NCI-H82 (cell line): ENCODE data around the gene AKR1D1.
"Not testable (repeated sequence)": the region's sequence is repeated elsewhere in the genome, so short reads cannot be mapped to it uniquely, and the experiment has no call there.

Experiments used
- DNase-seq: peaks from one replicate; lab custom pipeline; 2025; lab: John Stamatoyannopoulos, UW

Gene AKR1D1, protein sequence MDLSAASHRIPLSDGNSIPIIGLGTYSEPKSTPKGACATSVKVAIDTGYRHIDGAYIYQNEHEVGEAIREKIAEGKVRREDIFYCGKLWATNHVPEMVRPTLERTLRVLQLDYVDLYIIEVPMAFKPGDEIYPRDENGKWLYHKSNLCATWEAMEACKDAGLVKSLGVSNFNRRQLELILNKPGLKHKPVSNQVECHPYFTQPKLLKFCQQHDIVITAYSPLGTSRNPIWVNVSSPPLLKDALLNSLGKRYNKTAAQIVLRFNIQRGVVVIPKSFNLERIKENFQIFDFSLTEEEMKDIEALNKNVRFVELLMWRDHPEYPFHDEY

DNA sequence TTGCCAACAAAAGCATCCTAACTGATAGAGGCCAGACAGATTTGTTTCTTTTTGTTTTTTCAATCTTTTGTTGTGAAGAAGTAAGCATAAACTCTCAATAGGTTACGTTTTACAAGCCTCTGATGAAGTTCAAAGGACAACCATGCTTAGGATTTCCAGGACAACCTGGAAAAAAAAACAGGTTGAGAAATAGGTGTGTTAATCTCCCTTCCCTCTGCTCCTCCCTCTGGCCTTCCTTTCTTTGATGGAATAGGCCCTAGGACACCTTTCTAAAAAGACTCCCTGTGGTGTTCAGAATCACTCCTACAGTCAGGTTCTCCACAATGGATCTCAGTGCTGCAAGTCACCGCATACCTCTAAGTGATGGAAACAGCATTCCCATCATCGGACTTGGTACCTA, at the start of gene AKR1D1:
TSS of gene AKR1D1 (plus strand) at position 264 of the 400 bp plus-strand sequence. CDS start at position 324, 60 bp downstream.
- no peak for DNase-seq

DNA sequence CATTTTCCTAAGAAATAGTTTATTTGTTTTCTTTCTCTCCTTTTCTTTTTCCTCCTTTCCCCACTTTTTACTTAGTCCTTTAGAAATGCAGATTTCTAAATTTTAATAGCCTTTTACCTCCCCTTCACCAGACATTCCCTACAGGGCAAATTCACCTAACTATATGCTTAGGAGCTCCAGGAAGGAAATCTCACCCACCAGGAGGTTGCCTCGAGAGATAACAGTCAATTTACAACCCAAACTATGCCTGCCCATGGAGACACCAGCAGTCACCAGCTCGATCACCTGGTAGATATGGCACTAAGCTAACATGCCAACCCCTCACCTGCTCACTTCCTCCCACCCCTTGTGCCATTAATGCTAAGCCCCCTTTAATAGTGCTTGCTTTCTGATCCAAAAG, 49.2 kb upstream of the AKR1D1 start:
- no peak for DNase-seq

DNA sequence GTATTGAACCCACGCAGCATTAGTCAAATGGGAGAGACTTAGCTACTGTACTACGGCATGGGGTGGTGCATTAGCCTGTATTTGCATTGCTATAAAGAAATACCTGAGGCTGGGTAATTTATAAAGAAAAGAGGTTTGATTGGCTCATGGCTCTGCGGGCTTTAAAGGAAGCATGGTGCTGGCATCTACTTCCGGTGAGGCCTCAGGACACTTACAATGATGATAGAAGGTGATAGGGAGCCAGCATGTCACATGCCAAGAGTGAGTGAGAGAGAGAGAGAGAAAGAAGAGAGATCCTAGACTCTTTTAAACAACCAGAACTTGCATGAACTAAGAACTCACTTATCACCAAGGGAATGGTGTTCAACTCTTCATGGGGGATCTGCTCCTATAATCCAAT, 47.1 kb upstream of the AKR1D1 start:
- no peak for DNase-seq

DNA sequence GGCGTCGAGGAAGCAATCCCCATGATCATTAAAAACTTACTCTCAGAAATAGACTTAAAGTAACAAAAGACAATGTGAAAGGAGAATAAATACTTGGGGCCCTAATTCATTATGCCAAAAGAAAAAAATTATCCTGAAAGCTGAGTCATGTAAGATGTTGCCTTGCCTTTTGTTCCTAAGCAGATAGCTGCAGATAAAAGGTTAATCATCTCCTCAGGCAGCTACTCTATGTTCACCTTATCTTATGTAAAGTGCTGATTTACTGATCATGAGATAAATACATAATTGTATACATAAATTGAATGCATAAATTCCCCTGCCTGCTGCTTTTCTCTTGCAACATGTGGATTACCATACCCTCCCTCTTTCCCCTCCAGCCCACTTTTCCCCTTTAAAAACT, 46.3 kb upstream of the AKR1D1 start:
- DNase-seq = no peak

DNA sequence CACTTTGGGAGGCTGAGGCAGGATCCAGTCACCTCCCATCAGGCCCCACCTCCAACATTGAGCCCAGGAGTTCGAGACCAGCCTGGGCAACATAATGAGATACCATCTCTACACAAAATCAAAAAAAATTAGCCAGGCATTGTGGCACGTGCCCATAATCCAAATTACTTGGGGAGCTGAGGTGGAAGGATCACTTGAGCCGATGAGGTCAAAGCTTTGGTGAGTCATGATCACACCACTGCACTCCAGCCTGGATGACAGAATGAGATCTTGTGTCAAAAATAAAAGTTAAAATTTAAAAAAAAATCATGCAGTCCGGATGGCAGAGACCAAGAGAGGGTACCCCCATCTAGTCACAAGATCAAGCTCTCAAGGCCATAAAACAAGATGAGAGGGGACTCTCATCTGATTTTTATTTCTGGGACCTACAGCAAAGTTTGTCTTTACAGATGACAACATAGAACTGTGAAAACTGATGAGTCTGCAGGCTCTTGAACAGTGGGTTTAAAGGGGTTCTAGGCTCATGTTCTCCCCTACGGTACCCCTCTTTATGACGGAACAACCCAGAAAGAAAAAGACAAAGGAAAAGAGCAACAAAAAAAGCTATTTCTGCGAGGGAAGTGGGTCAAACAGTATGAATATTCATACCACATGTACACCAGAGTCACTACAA, 45.4 kb upstream of the AKR1D1 start:
- no peak for DNase-seq

DNA sequence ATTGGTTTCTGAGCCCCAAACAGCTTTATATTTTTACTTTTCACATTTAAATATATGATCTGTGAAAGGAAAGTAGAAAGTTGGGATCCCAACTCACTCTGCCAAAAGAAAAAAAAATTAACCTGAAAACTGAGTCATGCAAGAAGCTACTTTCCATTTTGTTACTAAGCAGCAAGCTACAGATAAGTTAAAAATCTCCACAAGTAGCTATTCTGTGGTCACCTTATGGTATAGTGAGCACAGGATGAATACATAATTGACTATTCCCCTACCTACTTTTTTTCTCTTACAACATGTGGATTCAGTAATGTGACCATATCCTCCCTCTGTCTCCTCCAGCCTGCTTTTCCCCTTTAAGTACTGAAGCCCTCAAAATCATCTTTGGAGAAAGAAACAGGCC, 44.1 kb upstream of the AKR1D1 start:
- DNase-seq = no peak

DNA sequence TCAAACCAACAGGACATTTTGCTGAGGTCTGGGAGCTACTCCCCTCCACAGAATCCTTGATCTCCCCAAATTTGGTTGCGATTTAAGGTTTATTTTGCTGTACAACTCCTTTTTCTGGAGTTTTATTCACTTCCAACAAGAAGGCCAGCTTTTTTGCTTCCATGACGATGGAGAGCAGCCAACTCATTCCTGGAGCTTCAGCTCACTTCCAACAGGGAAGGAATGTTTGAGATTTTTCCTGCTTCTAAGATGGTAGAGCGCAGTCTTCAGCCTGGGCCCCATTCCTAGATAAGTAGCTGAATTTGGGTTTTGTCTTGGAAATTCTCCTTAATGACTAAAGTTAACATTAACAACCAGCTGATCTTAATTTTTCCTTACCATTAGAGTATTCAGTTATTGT, 43.5 kb upstream of the AKR1D1 start:
- DNase-seq = no peak

DNA sequence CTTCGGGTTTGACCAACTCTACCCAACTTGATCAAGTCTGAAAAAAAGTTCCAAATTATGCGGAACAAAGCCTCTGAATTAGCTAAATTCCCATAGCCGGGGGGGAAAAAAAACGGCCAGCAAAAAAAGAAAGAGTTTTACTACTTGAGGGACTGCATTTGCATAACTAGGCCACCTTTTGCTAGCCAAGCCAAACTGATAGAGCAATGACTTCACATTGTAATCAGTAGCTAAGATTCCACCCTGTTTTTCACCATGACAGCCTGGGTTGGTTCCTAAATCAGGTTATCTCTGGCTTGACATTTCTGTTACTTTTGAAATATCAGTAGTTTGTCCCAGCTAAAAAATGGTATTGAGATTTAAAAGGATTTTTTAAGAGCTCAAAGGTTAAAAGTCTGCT, 43.0 kb upstream of the AKR1D1 start:
- no peak for DNase-seq

DNA sequence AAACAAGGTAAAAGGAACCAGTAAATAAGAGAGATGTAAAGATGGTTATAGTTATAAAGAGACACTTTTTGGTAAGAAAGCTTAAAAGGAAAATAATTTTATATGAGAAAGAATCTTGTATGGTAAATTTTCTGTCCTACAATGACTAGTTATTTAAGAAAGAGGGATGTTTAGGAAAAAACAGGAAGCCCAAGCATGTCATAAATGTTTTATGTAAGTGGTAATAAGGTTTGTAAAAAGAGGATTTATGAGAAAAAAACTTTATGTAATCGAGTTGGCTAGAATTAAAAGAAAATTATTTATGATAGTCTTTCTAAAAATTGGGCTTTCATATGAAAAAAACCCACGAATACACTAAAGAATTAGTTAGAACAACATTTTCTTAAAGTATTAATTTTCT, 40.1 kb upstream of the AKR1D1 start:
- DNase-seq = no peak

DNA sequence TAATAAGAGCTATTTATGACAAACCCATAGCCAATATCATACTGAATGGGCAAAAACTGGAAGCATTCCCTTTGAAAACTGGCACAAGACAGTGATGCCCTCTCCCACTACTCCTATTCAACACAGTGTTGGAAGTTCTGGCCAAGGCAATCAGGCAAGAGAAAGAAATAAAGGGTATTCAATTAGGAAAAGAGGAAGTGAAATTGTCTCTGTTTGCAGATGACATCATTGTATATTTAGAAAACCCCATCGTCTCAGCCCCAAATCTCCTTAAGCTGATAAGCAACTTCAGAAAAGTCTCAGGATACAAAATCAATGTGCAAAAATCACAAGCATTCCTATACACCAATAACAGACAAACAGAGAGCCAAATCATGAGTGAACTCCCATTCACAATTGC, 36.2 kb upstream of the AKR1D1 start:
- not testable (repeated sequence) for DNase-seq

DNA sequence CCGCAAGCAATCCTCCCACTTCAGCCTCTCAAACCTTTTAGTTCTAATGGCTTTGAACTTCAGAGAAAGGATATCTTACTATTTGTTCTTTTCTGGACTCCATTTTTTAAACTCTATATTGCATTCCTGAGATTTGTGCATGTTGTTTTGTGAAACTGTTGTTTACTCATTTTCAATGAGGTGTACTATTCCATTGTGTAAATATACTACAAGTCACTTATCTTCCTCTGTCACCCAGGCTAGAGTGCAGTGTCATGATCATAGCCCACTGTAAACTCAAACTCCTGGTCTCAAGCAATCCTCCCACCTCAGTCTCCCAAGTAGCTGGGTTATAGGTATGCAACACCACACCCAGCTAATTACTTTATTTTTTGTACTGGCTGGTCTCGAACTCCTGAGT, 31.4 kb upstream of the AKR1D1 start:
- DNase-seq = no peak

DNA sequence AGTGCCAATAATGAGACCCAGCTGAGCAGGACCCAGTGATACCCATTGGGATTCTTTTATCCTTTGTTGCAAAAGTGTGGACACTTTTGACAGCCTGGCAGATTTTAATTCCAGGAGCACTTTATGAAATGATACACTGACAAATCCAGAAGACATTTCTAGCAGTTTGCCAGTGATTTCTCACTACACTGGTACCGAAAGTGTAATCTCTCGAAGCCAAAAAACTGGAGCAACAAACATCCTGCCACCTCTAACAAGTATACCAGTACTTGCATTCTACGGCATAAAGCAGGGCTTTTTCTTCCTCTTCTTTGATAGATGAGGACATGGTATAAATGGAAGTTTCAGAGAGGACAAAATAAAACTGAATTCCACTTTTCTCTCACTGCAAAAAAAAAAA, 28.4 kb upstream of the AKR1D1 start:
- no peak for DNase-seq

DNA sequence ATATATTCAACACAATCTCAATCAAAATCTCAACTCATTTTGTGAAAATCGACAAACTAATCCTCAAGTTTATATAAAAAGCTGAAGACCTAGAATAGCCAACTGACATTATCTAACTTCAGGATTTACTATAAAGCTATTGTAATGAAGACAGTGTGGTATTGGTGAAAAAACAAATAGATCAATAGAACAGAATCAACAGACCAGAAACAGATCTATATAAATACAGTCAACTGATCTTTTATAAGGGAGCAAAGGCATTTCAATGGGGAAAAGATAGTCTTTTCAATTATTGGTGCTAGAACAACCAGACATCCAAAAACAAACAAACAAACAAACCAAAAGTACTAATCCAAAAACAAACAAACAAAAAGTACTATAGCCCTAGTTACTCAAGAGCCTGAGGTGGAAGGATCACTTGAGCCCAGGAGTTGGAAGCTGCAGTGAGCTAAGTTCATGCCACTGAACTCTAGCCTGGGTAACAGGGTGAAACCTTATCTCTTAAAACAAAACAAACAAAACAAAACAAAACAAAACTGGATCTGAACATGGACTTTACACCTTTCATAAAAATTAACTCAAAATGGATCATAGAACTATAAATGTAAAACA, 26.6 kb upstream of the AKR1D1 start:
- DNase-seq = no peak

DNA sequence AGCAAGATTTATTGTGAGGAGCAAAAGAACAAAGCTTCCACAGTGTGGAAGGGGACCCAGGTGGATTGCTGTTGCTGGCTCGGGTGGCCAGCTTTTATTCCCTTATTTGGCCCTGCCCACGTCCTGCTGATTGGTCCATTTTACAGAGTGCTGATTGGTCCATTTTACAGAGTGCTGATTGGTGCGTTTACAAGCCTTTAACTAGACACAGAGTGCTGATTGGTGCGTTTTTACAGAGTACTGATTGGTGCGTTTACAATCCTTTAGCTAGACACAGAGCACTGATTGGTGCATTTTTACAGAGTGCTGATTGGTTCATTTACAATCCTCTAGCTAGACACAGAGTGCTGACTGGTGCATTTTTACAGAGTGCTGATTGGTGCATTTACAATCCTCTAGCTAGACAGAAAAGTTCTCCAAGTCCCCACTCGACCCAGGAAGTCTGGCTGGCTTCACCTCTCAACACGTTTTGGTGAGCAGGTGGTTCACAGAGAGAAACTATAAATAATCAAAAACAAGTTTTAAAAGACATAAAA, 24.5 kb upstream of the AKR1D1 start:
- not testable (repeated sequence) for DNase-seq

DNA sequence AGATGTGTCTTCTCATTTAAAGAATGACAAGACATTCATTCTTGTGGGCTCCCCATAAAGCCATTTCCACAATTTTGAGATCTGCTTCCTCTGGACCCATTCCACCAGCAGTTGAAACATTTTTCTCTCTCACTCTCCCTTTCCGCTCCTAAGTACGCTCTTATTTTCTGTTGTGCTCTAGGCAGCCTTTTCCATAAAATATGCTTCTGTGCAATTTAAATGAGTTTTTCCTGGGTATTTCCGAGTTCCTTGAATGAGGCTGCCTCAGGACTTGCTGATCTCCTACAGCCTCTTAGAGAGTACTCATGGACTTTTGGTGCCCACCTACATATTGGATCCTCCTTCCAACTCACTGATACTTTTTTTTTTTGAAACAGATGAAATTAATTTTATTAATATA, 23.6 kb upstream of the AKR1D1 start:
- no peak for DNase-seq

DNA sequence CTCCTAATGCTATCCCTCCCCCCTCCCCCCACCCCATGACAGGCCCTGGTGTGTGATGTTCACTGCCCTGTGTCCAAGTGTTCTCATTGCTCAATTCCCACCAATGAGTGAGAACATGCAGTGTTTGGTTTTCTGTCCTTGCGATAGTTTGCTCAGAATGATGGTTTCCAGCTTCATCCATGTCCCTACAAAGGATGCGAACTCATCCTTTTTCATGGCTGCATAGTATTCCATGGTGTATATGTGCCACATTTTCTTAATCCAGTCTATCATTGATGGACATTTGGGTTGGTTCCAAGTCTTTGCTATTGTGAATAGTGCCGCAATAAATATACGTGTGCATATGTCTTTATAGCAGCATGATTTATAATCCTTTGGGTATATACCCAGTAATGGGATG, 20.6 kb upstream of the AKR1D1 start:
- not testable (repeated sequence) for DNase-seq

DNA sequence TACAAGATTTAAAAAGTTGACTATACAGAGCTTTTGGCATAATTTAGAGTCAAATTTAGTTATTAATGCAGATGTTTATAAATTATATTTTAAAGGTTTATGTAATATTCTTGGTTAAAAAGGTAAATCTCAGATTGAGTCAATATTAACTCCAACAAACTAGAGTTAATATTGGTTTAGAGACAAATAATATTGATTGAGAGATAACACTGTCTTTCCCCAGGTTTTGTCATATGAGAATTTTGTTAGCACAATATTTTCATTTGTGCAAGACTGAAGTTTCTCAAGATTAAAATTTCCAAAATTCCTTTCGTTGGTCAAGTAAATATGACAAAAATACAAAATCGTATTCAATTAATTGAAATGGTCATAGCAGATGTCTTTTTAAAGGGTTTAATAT, 12.9 kb upstream of the AKR1D1 start:
- DNase-seq = no peak

DNA sequence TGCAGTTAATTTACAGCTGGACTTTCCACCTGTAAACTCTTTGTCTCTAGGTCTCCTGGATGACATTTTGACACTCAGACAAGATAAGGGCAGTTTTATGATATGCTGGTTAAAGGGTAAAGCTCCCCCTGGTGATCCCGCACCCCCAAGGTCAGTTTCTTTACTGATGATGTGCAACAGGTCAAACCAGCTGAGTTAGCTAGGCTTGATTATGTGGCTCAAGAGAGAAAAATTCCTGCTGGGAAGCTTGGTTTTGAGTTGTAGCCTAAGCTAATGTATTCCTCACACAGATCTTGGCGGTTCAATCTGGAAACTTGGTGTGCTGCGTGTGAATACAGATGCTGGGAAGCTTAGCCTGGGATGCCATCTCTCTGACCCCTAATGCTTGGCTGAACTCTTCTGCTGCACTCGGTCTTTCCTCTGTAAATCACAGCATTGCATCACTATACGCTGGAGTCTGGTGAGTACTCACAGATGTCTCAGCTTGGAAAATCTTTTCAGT, 11.4 kb upstream of the AKR1D1 start:
- no peak for DNase-seq

DNA sequence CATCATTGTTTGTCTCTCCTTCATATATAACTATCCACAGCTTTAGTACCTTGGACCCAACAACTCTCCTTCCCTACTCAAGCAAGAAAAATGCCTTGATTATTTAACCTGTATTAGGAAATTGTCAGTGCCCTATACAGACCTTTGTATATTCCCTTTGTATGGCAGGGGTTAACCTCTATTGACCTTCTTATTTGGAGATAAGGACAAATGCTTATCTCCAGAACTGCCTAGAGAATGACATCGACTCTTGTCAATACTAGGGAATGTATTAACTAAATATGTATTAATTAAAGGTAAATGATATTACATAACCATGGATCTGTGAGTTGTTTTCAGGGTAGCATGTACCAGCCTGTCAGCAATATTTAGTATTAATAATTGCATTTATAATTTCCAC, 10.4 kb upstream of the AKR1D1 start:
- DNase-seq = no peak

DNA sequence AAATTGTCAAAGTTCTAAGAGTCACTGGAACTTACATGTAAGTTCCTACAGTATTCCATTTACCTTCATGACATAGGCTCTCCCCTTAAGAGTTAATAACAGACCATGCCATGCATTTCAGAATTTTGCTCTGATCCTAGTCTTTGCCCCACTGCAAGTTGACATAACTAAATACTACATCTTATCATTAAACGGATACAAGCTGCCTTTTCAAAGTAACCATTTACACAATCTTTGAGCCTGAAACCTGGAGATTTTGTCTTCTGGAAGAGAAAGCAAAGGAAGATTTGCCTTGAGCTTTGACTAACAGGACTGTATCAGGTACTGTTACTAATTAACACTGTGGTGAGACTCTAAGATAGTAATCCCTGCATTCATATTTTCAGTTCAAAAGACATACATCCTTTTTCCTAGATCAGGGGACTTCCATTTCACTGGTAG, 9.3 kb upstream of the AKR1D1 start:
- DNase-seq = no peak

DNA sequence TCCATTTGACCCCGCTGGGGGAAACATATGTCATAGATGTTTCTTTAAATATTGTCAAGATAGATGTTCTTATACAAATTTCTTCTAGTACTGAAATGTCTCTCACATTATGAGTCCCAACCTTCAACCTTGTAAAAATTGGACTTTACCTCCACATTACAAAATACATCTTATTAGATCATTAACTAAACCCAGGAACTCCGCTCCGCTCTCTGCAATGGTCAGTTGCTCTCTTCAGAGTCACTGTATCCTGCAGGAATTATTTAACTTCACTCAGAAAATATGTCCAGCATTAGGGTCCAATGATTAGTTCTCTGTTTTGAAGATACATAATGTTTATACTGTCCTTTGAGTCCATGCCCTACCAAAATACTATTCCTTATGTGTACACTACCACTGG, 8.5 kb upstream of the AKR1D1 start:
- DNase-seq = no peak

DNA sequence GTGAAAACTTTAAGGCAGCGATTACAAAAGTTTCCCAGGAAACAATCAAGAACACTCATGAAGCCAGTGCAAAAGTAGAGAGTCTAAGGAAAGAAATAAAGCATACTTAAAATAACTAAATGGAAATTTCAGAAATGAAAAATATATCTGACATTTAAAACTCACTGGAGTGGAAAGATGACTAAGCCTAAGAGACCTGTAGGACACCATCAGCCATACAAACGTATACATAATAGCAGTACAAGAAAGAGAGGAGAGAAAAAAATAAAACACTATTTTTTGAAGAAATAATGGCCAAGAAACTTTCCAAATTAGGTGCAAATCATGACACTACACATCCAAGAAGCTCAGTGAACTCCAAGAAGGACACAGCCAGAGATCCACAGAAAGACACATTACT, 5.4 kb upstream of the AKR1D1 start:
- DNase-seq = no peak

DNA sequence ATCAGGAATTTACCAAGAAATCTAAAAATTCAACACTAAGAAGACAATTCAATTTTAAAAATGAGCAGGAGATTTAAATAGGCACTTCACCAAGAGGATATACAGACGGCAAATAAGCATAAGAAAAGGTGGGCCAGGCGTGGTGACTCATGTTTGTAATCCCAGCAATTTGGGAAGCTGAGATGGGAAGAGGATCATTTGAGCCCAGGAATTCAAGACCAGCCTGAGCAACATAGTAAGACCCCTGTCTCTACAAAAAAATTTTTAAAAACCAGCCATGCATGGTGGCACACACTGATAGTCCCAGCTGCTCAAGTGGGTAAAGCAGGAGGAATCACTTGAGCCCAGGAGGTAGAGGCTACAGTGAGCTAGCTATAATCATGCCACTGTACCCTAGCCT, 3.5 kb upstream of the AKR1D1 start:
- DNase-seq = no peak
